H1 (cell line): Measurements from ENCODE around the gene C1QL3. TPM values are rescaled to one million over a fixed set of nuclear protein-coding genes. Genes with fewer than 3 reads are reported as not detected.

Experiments used
- CTCF ChIA-PET: fragments of 300-600 bp; sonication (Branson Sonifier 250); formaldehyde crosslinking; loops from one replicate; lab custom pipeline; 2021; ENCODE audit not compliant: partially characterized antibody; lab: Charles Lee
- POLR2A ChIA-PET: fragments of 300-600 bp; sonication (Branson Sonifier 250); formaldehyde crosslinking; loops from one replicate; lab custom pipeline; 2021; ENCODE audit warnings: inconsistent platforms; ENCODE audit not compliant: partially characterized antibody; lab: Charles Lee
- DNase-seq, 2 experiments: peaks; one replicate each; pipeline versions ENCODE4 v3.0.0 to v3.0.0-alpha.2; 2010 to 2022; ENCODE audit warnings: low spot score in 2 of 2, low read depth in 1 of 2, mixed read lengths in 1 of 2
- FAIRE-seq: peaks from 2 replicates; lab custom pipeline; 2011; peaks lifted over from hg19 to GRCh38; lab: Jason Lieb, UNC
- H2AFZ ChIP-seq: 2 replicates; pipeline ENCODE4 v1.8.1; 2012; ENCODE audit warnings: low read length, inconsistent platforms
- H2AK5ac ChIP-seq: 2 replicates; pipeline ENCODE4 v1.6.1; 2013; ENCODE audit warnings: low read depth, low read length
- H2BK120ac ChIP-seq: replicated peaks from 2 replicates; pipeline ENCODE3; 2013; ENCODE audit warnings: low read depth, low read length, inconsistent platforms
- H2BK12ac ChIP-seq: 2 replicates; pipeline ENCODE4 v1.6.1; 2013; ENCODE audit warnings: low read depth, low read length
- H2BK15ac ChIP-seq: 2 replicates; pipeline ENCODE4 v1.6.1; 2013; ENCODE audit warnings: low read length
- H2BK20ac ChIP-seq: 2 replicates; pipeline ENCODE4 v1.6.1; 2013; ENCODE audit warnings: low read length
- H2BK5ac ChIP-seq: 2 replicates; pipeline ENCODE4 v1.6.1; 2013; ENCODE audit warnings: low read depth, low read length
- H3K14ac ChIP-seq: 2 replicates; pipeline ENCODE4 v1.6.1; 2013; ENCODE audit warnings: inconsistent platforms; ENCODE audit not compliant: insufficient read length
- H3K18ac ChIP-seq: 2 replicates; pipeline ENCODE4 v1.6.1; 2013; ENCODE audit warnings: low read length; ENCODE audit errors: extremely low read depth
- H3K23ac ChIP-seq: 2 replicates; pipeline ENCODE4 v1.6.1; 2013; ENCODE audit warnings: inconsistent platforms; ENCODE audit not compliant: insufficient read length
- H3K23me2 ChIP-seq: 2 replicates; pipeline ENCODE4 v1.6.1; 2013; ENCODE audit warnings: low read depth, low read length
- H3K27ac ChIP-seq: 2 replicates; pipeline ENCODE4 v1.6.1; 2011; ENCODE audit warnings: low read depth, low read length, inconsistent platforms
- H3K27me3 ChIP-seq, 4 experiments: replicated peaks in 1 of 4; 1 replicate in 1 of 4; 2 replicates in 3 of 4; pipeline versions ENCODE4 v1.6.1 to v1.8.1; 2011 to 2013; ENCODE audit warnings: low read length in 3 of 4, mild to moderate bottlenecking in 3 of 4, inconsistent platforms in 2 of 4, mixed read lengths in 2 of 4, moderate library complexity in 1 of 4; ENCODE audit not compliant: control insufficient read depth in 3 of 4, insufficient read depth in 3 of 4; ENCODE audit errors: extremely low read depth in 1 of 4
- H3K36me3 ChIP-seq, 4 experiments: 2 replicates each; pipeline versions ENCODE4 v1.6.1 to v1.8.1; 2011 to 2013; ENCODE audit warnings: mild to moderate bottlenecking in 4 of 4, low read length in 3 of 4, moderate library complexity in 2 of 4, control low read depth in 1 of 4, inconsistent platforms in 1 of 4; ENCODE audit not compliant: insufficient read depth in 4 of 4, control insufficient read depth in 2 of 4
- H3K4ac ChIP-seq: replicated peaks from 2 replicates; pipeline ENCODE3; 2013; ENCODE audit warnings: low read length, low read depth, mixed read lengths, inconsistent platforms; ENCODE audit not compliant: insufficient read length
- H3K4me1 ChIP-seq, 4 experiments: replicated peaks in 1 of 4; 1 replicate in 1 of 4; 2 replicates in 3 of 4; pipeline versions ENCODE4 v1.6.1 to v1.8.1; 2011 to 2013; ENCODE audit warnings: low read length in 3 of 4, inconsistent platforms in 2 of 4, mixed read lengths in 1 of 4; ENCODE audit not compliant: insufficient read depth in 4 of 4, control insufficient read depth in 3 of 4
- H3K4me2 ChIP-seq, 2 experiments: 2 replicates each; pipeline versions ENCODE4 v1.6.1 to v1.8.1; 2011 to 2013; ENCODE audit warnings: low read depth in 2 of 2, low read length in 2 of 2, control low read depth in 1 of 2, inconsistent platforms in 1 of 2, mild to moderate bottlenecking in 1 of 2; ENCODE audit not compliant: insufficient read depth in 1 of 2
- H3K4me3 ChIP-seq, 4 experiments: fragments of 200-600, 300-600 bp in 1 of 4; sonication (generic), shearing (Covaris generic), sonication (Bioruptor Twin) in 1 of 4; 2 replicates each; pipeline versions ENCODE4 v1.5.1 to v1.8.1; 2011 to 2016; ENCODE audit warnings: low read length in 4 of 4, low read depth in 3 of 4, control low read depth in 2 of 4, inconsistent platforms in 2 of 4, mild to moderate bottlenecking in 2 of 4, mixed read lengths in 1 of 4, moderate library complexity in 1 of 4; ENCODE audit not compliant: insufficient read depth in 2 of 4; ENCODE audit errors: extremely low read depth in 1 of 4
- H3K56ac ChIP-seq: replicated peaks from 2 replicates; pipeline ENCODE3; 2013; ENCODE audit warnings: low read depth, mild to moderate bottlenecking, mixed read lengths, low read length, inconsistent platforms; ENCODE audit not compliant: insufficient read length
- H3K79me1 ChIP-seq: 2 replicates; pipeline ENCODE4 v1.6.1; 2013; ENCODE audit warnings: low read depth, low read length, control low read depth
- H3K79me2 ChIP-seq, 2 experiments: 2 replicates each; pipeline versions ENCODE4 v1.6.1 to v1.8.1; 2012 to 2013; ENCODE audit warnings: low read length in 2 of 2, mild to moderate bottlenecking in 2 of 2, inconsistent platforms in 1 of 2; ENCODE audit not compliant: insufficient read depth in 2 of 2, control insufficient read depth in 1 of 2
- H3K9ac ChIP-seq, 4 experiments: replicated peaks in 1 of 4; 1 replicate in 1 of 4; 2 replicates in 3 of 4; pipeline versions ENCODE4 v1.6.1 to v1.8.1; 2011 to 2013; ENCODE audit warnings: low read depth in 3 of 4, low read length in 3 of 4, control low read depth in 2 of 4, mild to moderate bottlenecking in 2 of 4, moderate library complexity in 2 of 4, inconsistent platforms in 1 of 4; ENCODE audit errors: extremely low read depth in 1 of 4
- H3K9me3 ChIP-seq, 2 experiments: 2 replicates each; pipeline versions ENCODE4 v1.6.1 to v1.8.1; 2012 to 2013; ENCODE audit warnings: mild to moderate bottlenecking in 2 of 2, moderate library complexity in 2 of 2, control low read depth in 1 of 2, inconsistent platforms in 1 of 2, low read depth in 1 of 2, low read length in 1 of 2, mixed read lengths in 1 of 2; ENCODE audit not compliant: insufficient read depth in 2 of 2
- H4K20me1 ChIP-seq, 2 experiments: replicated peaks in 1 of 2; 2 replicates each; pipeline versions ENCODE3 to v1.8.1; 2011 to 2013; ENCODE audit warnings: inconsistent platforms in 2 of 2, low read length in 2 of 2, mild to moderate bottlenecking in 1 of 2; ENCODE audit not compliant: insufficient read depth in 2 of 2, control insufficient read depth in 1 of 2
- H4K5ac ChIP-seq: 2 replicates; pipeline ENCODE4 v1.6.1; 2013; ENCODE audit warnings: low read length, low read depth, mixed read lengths, inconsistent platforms; ENCODE audit not compliant: insufficient read length
- H4K8ac ChIP-seq: 2 replicates; pipeline ENCODE4 v1.8.0; 2013; ENCODE audit warnings: mild to moderate bottlenecking, moderate library complexity, low read length, inconsistent platforms; ENCODE audit not compliant: insufficient read depth; ENCODE audit errors: extremely low read depth
- H4K91ac ChIP-seq: replicated peaks from 2 replicates; pipeline ENCODE3; 2013; ENCODE audit warnings: low read length, mixed read lengths, inconsistent platforms; ENCODE audit not compliant: insufficient read length
- WGBS, 2 experiments: shearing (Covaris generic) in 1 of 2; methylation state at CpG; one replicate each; pipeline versions ENCODE4 v1.1.6 to v1.1.7; 2013 to 2015; ENCODE audit warnings: low lambda C conversion rate in 2 of 2, mixed read lengths in 2 of 2, inconsistent platforms in 1 of 2, low coverage in 1 of 2, missing lambda C conversion rate in 1 of 2; ENCODE audit not compliant: insufficient replicate concordance in 2 of 2, insufficient coverage in 1 of 2, insufficient read length in 1 of 2; ENCODE audit errors: extremely low coverage in 1 of 2, missing lambda C conversion rate in 1 of 2; 5-methylcytosine and 5-hydroxymethylcytosine counted together
- polyA plus RNA-seq, 7 experiments: library from polyadenylated mRNA; depleted of rRNA in 3 of 7; stranded (reverse) in 5 of 7; unstranded in 2 of 7; fragments of >200 nt in 5 of 7; fragments of 200-250 nt in 2 of 7; gene quantifications; 1 replicate in 5 of 7; 2 replicates in 1 of 7; 4 replicates in 1 of 7; pipeline versions ENCODE4 v1.2.1 to v1.2.3, GENCODE V29; 2011 to 2013; ENCODE audit warnings: missing spikeins in 2 of 7, mixed read lengths in 2 of 7
- total RNA-seq: library from RNA; stranded (reverse); fragmentation: NEBNext Ultra II Directional; extraction: Animal tissue kit (Norgen Biotek cat#: 25700); gene quantifications from 2 replicates; pipeline ENCODE4 v1.2.1, GENCODE V29; 2021

C1QL3 gene
- total and polyA plus RNA-seq, 2 of the 8 experiments (the other 6 are each of a cell fraction or from before 2014, with no cell fraction given): 1.0 to 1.8 TPM

GRCh38 chr10:16490511-16490910 lies 31.2 kb downstream of the C1QL3 start:
- Histone ChIP-seq H4K5ac (no peak overlapping the region), H3K79me2 (no peaks in the 10 kb centered on the region), H3K36me3 (no peaks in the 10 kb centered on the region), H2BK12ac (no peak overlapping the region), H3K18ac (no peak overlapping the region), H2AFZ (no peak overlapping the region), H2BK5ac (no peak overlapping the region), H3K79me1 (no peaks in the 10 kb centered on the region), H2AK5ac (no peak overlapping the region), H3K4me1 (peaks cover 0 to 3% (median 0%) of the 10 kb centered on the region in 4 experiments; a peak in 1 of 7 replicates), H3K23me2 (no peaks in the 10 kb centered on the region), H3K9me3 (no peaks in the 10 kb centered on the region), H2BK15ac (no peak overlapping the region), H4K8ac (no peak overlapping the region), H2BK120ac (no peak overlapping the region), H3K56ac (no peak overlapping the region), H3K4me2 (no peak overlapping the region), H3K27me3 (no peaks in the 10 kb centered on the region), H3K4ac (no peak overlapping the region), H3K23ac (no peak overlapping the region), H2BK20ac (no peak overlapping the region), H3K4me3 (no peak overlapping the region), H3K27ac (no peak overlapping the region), H4K91ac (no peak overlapping the region), H4K20me1 (no peaks in the 10 kb centered on the region), H3K14ac (no peak overlapping the region), H3K9ac (no peak overlapping the region)
- ChIA-PET CTCF (interaction anchor here (1.1 to 2.6 kb wide), 2 partner anchors 9 to 19 kb away, joined by 3 to 12 read pairs; no protein-coding TSS in a partner anchor), POLR2A (no interaction called here)
- WGBS, 2 experiments: 86% methylated on average over 3 of the region's 3 CpGs; no CpG with 5 or more reads in 1 of the 2 experiments
- FAIRE-seq (no peak), DNase-seq (no peak)
